NCI-H524 (cell line): ENCODE data around the gene CCR4.
A peak's percentile ranks its signal among the peaks of the same experiment; 100 is the strongest.
"Not testable (repeated sequence)": the region's sequence is repeated elsewhere in the genome, so short reads cannot be mapped to it uniquely, and the experiment has no call there.

Source experiments
- DNase-seq, 2 experiments: peaks; one replicate each; lab custom pipeline; 2025; lab: John Stamatoyannopoulos, UW

The CCR4 gene

GRCh38 chr3:32951410-32951811, at the start of gene CCR4:
CCR4 (plus strand) TSS chr3:32951644; CDS start chr3:32953423, 1,779 bp downstream.
- DNase-seq, result no peak

GRCh38 chr3:32902887-32903371, 48.5 kb upstream of the CCR4 start:
- peak; percentile 51 to 81 for DNase-seq

GRCh38 chr3:32903953-32904352, 47.5 kb upstream of the CCR4 start:
- no peak for DNase-seq

- DNase-seq, result no peak
Measured at GRCh38 chr3:32909999-32910398, 41.4 kb upstream of the CCR4 start.

- no peak for DNase-seq
Measured at GRCh38 chr3:32910954-32911353, 40.5 kb upstream of the CCR4 start.

GRCh38 chr3:32912046-32912445, 39.4 kb upstream of the CCR4 start:
- DNase-seq, result no peak

- no peak for DNase-seq
Measured at GRCh38 chr3:32913790-32914446, 37.5 kb upstream of the CCR4 start.

GRCh38 chr3:32919920-32920319, 31.5 kb upstream of the CCR4 start:
- no peak for DNase-seq

- no peak for DNase-seq
Measured at GRCh38 chr3:32922078-32922477, 29.4 kb upstream of the CCR4 start.

GRCh38 chr3:32930161-32930560, 21.3 kb upstream of the CCR4 start:
- DNase-seq, result no peak

- not testable (repeated sequence) for DNase-seq
Measured at GRCh38 chr3:32931273-32931672, 20.2 kb upstream of the CCR4 start.

GRCh38 chr3:32934150-32934742, 17.2 kb upstream of the CCR4 start:
- peak in 1 of 2 experiments; percentile 13 for DNase-seq

- peak; percentile 63 to 86 for DNase-seq
Measured at GRCh38 chr3:32937331-32937730, 14.1 kb upstream of the CCR4 start.

- not testable (repeated sequence) for DNase-seq
Measured at GRCh38 chr3:32939531-32940284, 11.7 kb upstream of the CCR4 start.

GRCh38 chr3:32940726-32941125, 10.7 kb upstream of the CCR4 start:
- no peak for DNase-seq

GRCh38 chr3:32945136-32945535, 6.3 kb upstream of the CCR4 start:
- peak in 1 of 2 experiments; percentile 21 for DNase-seq

GRCh38 chr3:32945598-32945997, 5.8 kb upstream of the CCR4 start:
- not testable (repeated sequence) for DNase-seq

GRCh38 chr3:32946973-32947788, 4.3 kb upstream of the CCR4 start:
- DNase-seq, result no peak

- peak; percentile 64 to 84 for DNase-seq
Measured at GRCh38 chr3:32947789-32948238, 3.6 kb upstream of the CCR4 start.

GRCh38 chr3:32948625-32949445, 2.6 kb upstream of the CCR4 start:
- no peak for DNase-seq

- DNase-seq, result no peak
Measured at GRCh38 chr3:32950516-32950915, 928 bp upstream of the CCR4 start.
